Panc1 (cell line): ENCODE measurements around the gene RUNX1. TPM values are rescaled to one million over a fixed set of nuclear protein-coding genes. Genes with fewer than 3 reads are reported as not detected.

Source experiments
- ATAC-seq: fragments of 200-7000 bp; cut with Tn5 transposase; 2 replicates; pipeline ENCODE4 v1.9.1; 2020; ENCODE audit warnings: mild to moderate bottlenecking, moderate library complexity
- BruUV-seq: library from RNA; stranded (reverse); fragments of 400-500 nt; replicated peaks from 2 replicates; lab custom pipeline; 2021; lab: Mats Ljungman, UMichigan
- CTCF ChIA-PET: fragments of 300-600 bp; sonication (Branson Sonifier 250); formaldehyde crosslinking; loops from one replicate; lab custom pipeline; 2022; ENCODE audit warnings: antibody characterized with exemption; lab: Charles Lee
- POLR2A ChIA-PET: fragments of 300-600 bp; sonication (Branson Sonifier 250); formaldehyde crosslinking; loops from one replicate; lab custom pipeline; 2022; ENCODE audit warnings: antibody characterized with exemption; lab: Charles Lee
- DNase-seq: peaks from one replicate; pipeline ENCODE4 v3.0.0-alpha.2; 2010; ENCODE audit warnings: low read depth, low spot score
- H3K27ac ChIP-seq: 2 replicates; pipeline ENCODE4 v1.5.1; 2011; ENCODE audit warnings: mild to moderate bottlenecking, low read length, inconsistent platforms
- H3K27me3 ChIP-seq: fragments of 200-500 bp; sonication (Bioruptor generic); 2 replicates; pipeline ENCODE4 v1.6.0; 2014; ENCODE audit warnings: low read length, inconsistent platforms; ENCODE audit not compliant: control insufficient read depth, insufficient read depth
- H3K36me3 ChIP-seq: fragments of 200-500 bp; sonication (Bioruptor generic); 2 replicates; pipeline ENCODE4 v1.5.1; 2014; ENCODE audit warnings: inconsistent platforms, mild to moderate bottlenecking, low read length, moderate library complexity; ENCODE audit not compliant: control insufficient read depth, insufficient read depth
- H3K4me1 ChIP-seq: 2 replicates; pipeline ENCODE4 v1.5.1; 2011; ENCODE audit warnings: inconsistent platforms, mild to moderate bottlenecking, low read length, moderate library complexity; ENCODE audit not compliant: control insufficient read depth, insufficient read depth
- H3K4me3 ChIP-seq, 2 experiments: 2 replicates each; pipeline ENCODE4 v1.5.1; 2011 to 2012; ENCODE audit warnings: low read depth in 2 of 2, low read length in 2 of 2, mild to moderate bottlenecking in 2 of 2, inconsistent platforms in 1 of 2, moderate library complexity in 1 of 2
- H3K9me3 ChIP-seq: fragments of 200-500 bp; sonication (Bioruptor generic); 2 replicates; pipeline ENCODE4 v1.5.1; 2014; ENCODE audit warnings: low read depth, mild to moderate bottlenecking, inconsistent platforms, low read length, moderate library complexity; ENCODE audit not compliant: control insufficient read depth, insufficient read depth
- POLR2AphosphoS5 ChIP-seq: IDR thresholded peaks from 2 replicates; pipeline ENCODE4 v1.6.1; 2012; ENCODE audit warnings: mild to moderate bottlenecking, low read depth, low read length, moderate library complexity
- SIN3A ChIP-seq: IDR thresholded peaks from 2 replicates; pipeline ENCODE4 v1.6.1; 2012; ENCODE audit warnings: low read depth, mild to moderate bottlenecking, low read length, moderate library complexity, borderline replicate concordance; ENCODE audit not compliant: insufficient read depth
- TCF7L2 ChIP-seq: IDR thresholded peaks from 2 replicates; pipeline ENCODE4 v1.6.1; 2011; ENCODE audit warnings: mild to moderate bottlenecking, low read depth, low read length, inconsistent platforms
- in situ Hi-C: cut with HindIII; loops from 2 replicates; pipeline ENCODE4 v1.10.0; 2016; ENCODE audit warnings: low sequenced_read_pairs, low pct_unique_long_range_greater_than_20kb
- intact Hi-C: fragments of 100-400 bp; cut with micrococcal nuclease; formaldehyde crosslinking; loops from one replicate; pipeline ENCODE4 v1.10.0; 2022; ENCODE audit not compliant: unreplicated experiment
- total RNA-seq: library from RNA; stranded (reverse); gene quantifications from one replicate; pipeline ENCODE4 v1.2.1, GENCODE V29; 2021; ENCODE audit not compliant: unreplicated experiment
- TF ChIP-seq, protein P1 (sequence below): fragments of 450-650 bp; IDR thresholded peaks from 2 replicates; pipeline ENCODE4 v1.5.1; 2017; ENCODE audit warnings: mild to moderate bottlenecking
- TF ChIP-seq, protein P2 (sequence below), 2 experiments: IDR thresholded peaks; 2 replicates each; pipeline ENCODE4 v1.6.1; 2011 to 2012; ENCODE audit warnings: low read depth in 2 of 2, control low read depth in 1 of 2, low read length in 1 of 2, mild to moderate bottlenecking in 1 of 2, moderate library complexity in 1 of 2; ENCODE audit not compliant: insufficient read depth in 1 of 2

The RUNX1 gene
- total RNA-seq, 1 experiment from 2014 or later: 22.4 TPM

DNA sequence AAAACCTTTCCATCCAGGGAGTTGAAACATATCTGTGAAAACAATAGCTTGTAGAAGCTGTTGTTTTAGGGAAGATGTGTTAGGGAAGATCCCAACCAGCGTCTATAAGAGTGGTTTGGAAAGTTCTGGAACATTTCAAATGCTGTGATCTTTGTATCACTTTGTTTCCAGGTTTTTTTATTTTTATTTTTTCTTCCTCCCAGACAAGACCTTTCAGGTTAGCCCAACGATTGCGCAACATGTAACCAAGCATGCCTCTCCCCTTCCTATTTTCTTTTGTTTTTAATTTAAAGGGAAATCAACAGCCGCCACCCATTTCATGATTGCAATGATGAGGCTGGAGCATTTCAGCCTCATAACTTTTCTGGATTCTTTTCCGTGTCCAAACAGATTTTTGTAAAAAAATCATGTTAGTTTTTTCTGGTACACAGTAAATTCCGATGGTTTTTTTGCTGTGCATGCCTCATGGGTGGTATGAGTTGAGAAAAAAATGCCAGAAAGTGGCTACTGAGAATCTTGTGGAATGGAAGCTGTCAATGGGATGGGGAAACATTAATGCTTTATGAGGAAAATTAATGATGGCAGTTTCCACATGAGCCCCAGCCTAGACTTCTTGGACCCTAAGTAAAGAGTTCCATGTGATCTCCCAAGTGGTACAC lies 109.3 kb downstream of the RUNX1 start:
- no peaks in the 10 kb centered on the region for H3K36me3 ChIP-seq
- ChIA-PET POLR2A (no interaction called here), CTCF (no interaction called here)
- no peaks in the 10 kb centered on the region for H3K9me3 ChIP-seq
- TF ChIP-seq TCF7L2: no peak
- H3K27ac ChIP-seq: no peak overlapping the region
- no peak for DNase-seq
- intact Hi-C loops (no loop called here), in situ Hi-C loops (no loop called here)
- no TSS peak for BruUV-seq
- no peaks in the 10 kb centered on the region for H3K27me3 ChIP-seq
- no peaks in the 10 kb centered on the region for H3K4me1 ChIP-seq
- H3K4me3 ChIP-seq: no peak overlapping the region
- no peak for ATAC-seq

DNA sequence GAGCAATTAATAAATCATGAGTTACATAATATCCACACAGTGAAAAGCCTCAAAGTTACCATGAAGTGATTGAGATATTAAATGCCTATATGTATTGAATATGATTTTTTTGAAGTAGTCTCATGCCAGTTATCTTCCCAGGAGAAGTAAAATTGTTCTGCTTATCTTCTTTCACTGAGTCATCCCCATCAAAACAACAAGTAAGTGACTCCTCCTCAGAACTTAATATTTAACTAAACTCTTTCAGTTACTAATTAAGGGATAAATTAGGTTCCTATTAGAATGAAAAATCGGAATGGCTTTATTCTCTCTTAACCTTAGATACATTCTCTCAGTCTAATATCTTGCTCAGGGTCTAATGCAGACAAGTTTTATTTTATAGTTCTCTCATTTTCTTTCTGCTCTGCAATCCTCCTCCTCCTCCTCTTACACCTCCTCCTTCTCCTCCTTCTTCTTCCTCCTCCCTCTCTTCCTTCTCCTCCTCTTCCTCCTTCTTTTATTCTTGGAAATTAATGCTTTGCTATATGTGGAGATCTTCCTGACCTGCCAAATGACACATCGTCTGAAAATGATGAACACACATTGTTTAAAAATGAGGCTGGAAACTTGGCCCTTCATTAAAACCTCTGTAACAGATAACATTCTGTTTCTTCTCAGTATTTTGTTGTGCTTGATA lies 110.9 kb downstream of the RUNX1 start:
- DNase-seq: no peak
- in situ Hi-C loops (no loop called here), intact Hi-C loops (no loop called here)
- no peaks in the 10 kb centered on the region for H3K27me3 ChIP-seq
- H3K4me1 ChIP-seq: no peaks in the 10 kb centered on the region
- H3K36me3 ChIP-seq: no peaks in the 10 kb centered on the region
- H3K27ac ChIP-seq: no peak overlapping the region
- BruUV-seq: no TSS peak
- ChIA-PET POLR2A (no interaction called here), CTCF (no interaction called here)
- no peak overlapping the region for H3K4me3 ChIP-seq
- no peak for ATAC-seq
- TF ChIP-seq SIN3A (no peak), TCF7L2 (no peak)
- no peaks in the 10 kb centered on the region for H3K9me3 ChIP-seq

DNA sequence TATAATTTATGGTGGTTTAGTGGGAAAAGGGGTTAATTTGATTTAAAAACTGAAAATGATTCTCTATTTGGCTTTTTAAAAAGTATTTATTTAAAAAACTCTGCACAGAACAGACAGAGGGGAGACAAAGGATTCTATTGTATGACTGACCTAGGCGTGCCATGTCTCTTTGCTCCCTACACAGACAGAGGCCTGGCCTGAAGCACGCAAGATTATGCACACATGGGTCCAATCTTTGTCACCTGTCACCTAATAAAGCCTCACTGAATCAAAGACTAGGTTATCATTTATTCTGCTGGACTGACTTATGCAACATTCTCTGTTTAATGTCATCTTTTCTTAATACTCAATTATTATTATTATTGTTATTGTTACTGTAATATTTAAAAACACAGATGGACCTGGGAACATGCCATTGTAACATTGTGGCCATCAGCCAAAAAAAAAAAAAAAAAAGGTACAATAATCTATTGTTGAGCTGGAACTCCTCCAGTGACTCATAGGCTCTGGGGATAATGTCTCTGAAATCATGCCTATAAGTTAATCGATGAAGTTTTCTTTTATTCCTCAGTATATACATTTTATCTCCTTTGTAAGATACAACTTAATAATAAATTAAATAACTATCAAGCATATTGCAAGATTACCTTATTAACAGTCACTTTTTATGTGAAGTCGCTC lies 112.1 kb downstream of the RUNX1 start:
- H3K27ac ChIP-seq: no peak overlapping the region
- no peaks in the 10 kb centered on the region for H3K36me3 ChIP-seq
- H3K4me1 ChIP-seq: no peaks in the 10 kb centered on the region
- ATAC-seq: no peak
- no peak overlapping the region for H3K4me3 ChIP-seq
- ChIA-PET CTCF (no interaction called here), POLR2A (no interaction called here)
- in situ Hi-C loops: no loop called here
- BruUV-seq: no TSS peak
- no peak for TF ChIP-seq TCF7L2
- TF ChIP-seq SIN3A: no peak
- TF ChIP-seq, protein P1, sequence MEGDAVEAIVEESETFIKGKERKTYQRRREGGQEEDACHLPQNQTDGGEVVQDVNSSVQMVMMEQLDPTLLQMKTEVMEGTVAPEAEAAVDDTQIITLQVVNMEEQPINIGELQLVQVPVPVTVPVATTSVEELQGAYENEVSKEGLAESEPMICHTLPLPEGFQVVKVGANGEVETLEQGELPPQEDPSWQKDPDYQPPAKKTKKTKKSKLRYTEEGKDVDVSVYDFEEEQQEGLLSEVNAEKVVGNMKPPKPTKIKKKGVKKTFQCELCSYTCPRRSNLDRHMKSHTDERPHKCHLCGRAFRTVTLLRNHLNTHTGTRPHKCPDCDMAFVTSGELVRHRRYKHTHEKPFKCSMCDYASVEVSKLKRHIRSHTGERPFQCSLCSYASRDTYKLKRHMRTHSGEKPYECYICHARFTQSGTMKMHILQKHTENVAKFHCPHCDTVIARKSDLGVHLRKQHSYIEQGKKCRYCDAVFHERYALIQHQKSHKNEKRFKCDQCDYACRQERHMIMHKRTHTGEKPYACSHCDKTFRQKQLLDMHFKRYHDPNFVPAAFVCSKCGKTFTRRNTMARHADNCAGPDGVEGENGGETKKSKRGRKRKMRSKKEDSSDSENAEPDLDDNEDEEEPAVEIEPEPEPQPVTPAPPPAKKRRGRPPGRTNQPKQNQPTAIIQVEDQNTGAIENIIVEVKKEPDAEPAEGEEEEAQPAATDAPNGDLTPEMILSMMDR: no peak
- TF ChIP-seq, protein P2, sequence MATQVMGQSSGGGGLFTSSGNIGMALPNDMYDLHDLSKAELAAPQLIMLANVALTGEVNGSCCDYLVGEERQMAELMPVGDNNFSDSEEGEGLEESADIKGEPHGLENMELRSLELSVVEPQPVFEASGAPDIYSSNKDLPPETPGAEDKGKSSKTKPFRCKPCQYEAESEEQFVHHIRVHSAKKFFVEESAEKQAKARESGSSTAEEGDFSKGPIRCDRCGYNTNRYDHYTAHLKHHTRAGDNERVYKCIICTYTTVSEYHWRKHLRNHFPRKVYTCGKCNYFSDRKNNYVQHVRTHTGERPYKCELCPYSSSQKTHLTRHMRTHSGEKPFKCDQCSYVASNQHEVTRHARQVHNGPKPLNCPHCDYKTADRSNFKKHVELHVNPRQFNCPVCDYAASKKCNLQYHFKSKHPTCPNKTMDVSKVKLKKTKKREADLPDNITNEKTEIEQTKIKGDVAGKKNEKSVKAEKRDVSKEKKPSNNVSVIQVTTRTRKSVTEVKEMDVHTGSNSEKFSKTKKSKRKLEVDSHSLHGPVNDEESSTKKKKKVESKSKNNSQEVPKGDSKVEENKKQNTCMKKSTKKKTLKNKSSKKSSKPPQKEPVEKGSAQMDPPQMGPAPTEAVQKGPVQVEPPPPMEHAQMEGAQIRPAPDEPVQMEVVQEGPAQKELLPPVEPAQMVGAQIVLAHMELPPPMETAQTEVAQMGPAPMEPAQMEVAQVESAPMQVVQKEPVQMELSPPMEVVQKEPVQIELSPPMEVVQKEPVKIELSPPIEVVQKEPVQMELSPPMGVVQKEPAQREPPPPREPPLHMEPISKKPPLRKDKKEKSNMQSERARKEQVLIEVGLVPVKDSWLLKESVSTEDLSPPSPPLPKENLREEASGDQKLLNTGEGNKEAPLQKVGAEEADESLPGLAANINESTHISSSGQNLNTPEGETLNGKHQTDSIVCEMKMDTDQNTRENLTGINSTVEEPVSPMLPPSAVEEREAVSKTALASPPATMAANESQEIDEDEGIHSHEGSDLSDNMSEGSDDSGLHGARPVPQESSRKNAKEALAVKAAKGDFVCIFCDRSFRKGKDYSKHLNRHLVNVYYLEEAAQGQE (IDR thresholded peaks at IDR 0.05; ENCODE audit: insufficient read depth in 1 of 2, low read depth in 2 of 2, low read length in 1 of 2): no peak
- TF ChIP-seq POLR2AphosphoS5: no peak
- DNase-seq: no peak
- intact Hi-C loops: no loop called here
- no peaks in the 10 kb centered on the region for H3K9me3 ChIP-seq
- no peaks in the 10 kb centered on the region for H3K27me3 ChIP-seq
